NCI-H2107 treated with DMSO at 0.1 percent for 48 hours (cell line): ENCODE results near the gene PDE4B.

Experiments
- DNase-seq: peaks from one replicate; lab custom pipeline; 2025; ENCODE audit not compliant: unreplicated experiment; lab: John Stamatoyannopoulos, UW

Gene PDE4B

GRCh38 chr1:65880611-65881010 lies 87.9 kb downstream of the PDE4B start:
- no peak for DNase-seq

- no peak for DNase-seq
Measured at GRCh38 chr1:65881067-65881594, 88.4 kb downstream of the PDE4B start.

DNA sequence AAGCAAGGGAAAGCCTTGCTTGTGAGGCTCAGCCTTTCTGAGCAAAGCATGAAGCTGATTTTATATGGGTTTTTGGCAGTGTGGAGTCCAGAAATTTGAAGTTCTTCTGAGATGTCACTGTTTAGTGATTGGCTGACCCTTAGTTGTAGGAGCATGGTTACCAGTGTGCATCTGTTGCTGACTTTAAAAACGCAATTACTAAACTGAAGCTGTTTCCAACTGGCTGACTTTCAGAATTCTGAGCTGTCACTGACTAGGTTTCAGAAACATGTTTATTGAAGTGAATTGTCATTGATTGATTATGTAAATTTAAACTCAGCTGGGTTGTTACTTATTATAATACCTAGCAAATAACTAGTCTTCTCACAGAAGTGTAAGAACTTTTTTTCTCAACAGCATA lies 89.4 kb downstream of the PDE4B start:
- DNase-seq = no peak

DNA sequence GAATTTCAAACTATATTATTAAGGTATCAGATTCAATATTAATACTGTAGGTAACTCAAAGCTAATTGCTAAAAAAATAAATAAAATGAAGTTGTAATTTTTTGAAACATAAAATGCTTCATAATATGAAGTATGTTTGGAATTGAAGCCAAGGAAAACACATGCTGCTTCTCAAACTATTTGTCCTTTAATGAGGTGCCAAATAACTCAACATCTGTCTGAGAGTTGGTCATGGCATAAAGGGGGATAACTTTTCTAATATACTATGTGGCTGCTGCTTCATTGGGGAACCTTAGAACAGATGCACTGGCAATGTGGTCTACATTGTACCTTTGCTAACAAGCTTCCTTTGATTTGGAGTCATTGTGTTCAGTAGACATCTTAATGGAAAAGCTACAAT lies 96.7 kb downstream of the PDE4B start:
- DNase-seq = no peak

DNA sequence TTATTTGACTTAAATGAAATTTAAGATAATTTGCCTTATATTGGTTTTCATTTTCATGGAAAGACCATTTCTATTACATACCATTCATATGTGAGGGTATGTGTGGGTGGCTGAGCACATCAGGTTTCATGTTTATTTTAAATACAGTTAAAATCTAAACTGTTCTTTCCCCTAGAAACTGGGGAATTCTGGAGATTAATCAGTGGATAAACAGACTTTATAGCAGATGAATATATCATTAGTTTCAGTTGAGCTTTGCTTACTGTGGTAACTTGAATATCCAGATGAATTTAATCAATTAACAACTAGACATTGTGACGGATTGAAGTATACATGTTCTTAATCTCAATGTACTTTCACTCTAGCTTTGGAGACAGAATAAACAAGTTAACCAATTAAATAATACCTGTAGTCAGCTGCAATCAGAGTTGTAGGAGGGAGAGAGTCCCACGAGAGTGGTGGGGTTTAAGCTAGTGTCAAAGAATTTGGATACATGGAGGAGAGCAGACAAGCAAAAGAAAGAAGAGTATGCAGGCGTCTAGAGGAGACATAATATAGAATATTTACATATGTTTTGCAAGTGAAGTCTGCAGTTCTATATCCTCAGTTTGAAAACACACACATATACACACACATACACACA lies 97.6 kb downstream of the PDE4B start:
- no peak for DNase-seq

DNA sequence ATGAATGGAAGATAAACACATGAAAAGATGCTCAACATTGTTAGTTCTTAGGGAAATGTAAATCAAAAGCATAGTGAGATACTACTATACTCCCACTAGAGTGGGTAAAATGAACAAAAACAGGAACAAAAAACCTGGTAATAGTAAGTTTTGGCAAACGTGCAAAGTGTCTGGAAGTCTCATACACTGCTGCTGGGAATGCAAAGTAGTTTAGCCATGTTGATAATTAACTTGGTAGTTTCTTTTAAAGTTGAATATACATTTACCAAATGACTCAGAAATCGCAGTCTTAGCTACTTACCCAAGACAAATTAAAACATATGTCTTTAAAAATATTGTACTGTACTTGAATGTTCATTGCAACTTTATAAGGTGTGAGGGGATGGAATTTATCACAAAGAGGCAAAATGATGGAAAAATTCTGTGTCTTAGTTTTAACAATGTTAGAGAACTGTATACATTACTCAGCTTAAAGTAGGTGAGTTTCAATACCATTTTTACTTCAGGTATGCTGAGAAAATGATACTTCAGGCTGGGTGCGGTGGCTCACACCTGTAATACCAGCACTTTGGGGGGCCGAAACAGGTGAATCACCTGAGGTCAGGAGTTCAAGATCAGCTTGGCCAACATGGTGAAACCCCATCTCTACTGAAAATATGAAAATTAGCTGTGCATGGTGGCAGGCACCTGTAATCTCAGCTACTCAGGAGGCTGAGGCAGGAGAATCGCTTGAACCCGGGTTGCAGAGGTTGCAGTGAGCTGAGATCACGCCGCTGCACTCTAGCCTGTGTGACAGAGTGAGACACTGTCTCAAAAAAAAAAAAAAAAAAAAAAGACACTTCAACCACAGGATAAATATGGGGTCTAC lies 102.3 kb downstream of the PDE4B start:
- no peak for DNase-seq

- DNase-seq = no peak
Measured at GRCh38 chr1:65896721-65897120, 104.0 kb downstream of the PDE4B start.

GRCh38 chr1:65897485-65897884 lies 104.8 kb downstream of the PDE4B start:
- no peak for DNase-seq

- DNase-seq = no peak
Measured at GRCh38 chr1:65904681-65905083, 112.0 kb downstream of the PDE4B start.

GRCh38 chr1:65910432-65910831 lies 117.7 kb downstream of the PDE4B start:
- DNase-seq = no peak

GRCh38 chr1:65911679-65912078 lies 119.0 kb downstream of the PDE4B start:
- DNase-seq = no peak

- no peak for DNase-seq
Measured at GRCh38 chr1:65918564-65918963, 125.9 kb downstream of the PDE4B start.

- DNase-seq = no peak
Measured at GRCh38 chr1:65921446-65921845, 128.8 kb downstream of the PDE4B start.

GRCh38 chr1:65924471-65924870 lies 131.8 kb downstream of the PDE4B start:
- DNase-seq = no peak

- no peak for DNase-seq
Measured at GRCh38 chr1:65938506-65938905, 145.8 kb downstream of the PDE4B start.

- no peak for DNase-seq
Measured at GRCh38 chr1:65939191-65939590, 146.5 kb downstream of the PDE4B start.

- DNase-seq = no peak
Measured at GRCh38 chr1:65939636-65940035, 146.9 kb downstream of the PDE4B start.

DNA sequence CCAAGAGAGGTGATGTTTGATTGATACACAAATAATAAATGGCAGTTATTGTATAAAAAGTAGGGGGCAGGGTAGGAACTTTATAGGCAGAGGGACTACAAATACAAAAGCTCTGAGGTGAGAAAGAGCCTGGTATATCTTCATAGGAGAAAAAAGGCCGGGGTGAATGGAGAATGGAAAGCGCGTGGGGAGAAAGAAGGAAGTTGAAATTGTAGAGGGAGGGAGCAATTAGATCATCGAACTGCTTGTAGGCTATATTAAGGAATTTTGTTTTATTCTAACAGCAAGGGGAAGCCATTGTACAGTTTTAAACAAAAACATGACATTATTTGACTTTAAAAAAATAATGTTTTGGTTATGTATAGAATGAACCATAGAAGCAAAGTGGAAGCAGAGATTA lies 147.4 kb downstream of the PDE4B start:
- no peak for DNase-seq

DNA sequence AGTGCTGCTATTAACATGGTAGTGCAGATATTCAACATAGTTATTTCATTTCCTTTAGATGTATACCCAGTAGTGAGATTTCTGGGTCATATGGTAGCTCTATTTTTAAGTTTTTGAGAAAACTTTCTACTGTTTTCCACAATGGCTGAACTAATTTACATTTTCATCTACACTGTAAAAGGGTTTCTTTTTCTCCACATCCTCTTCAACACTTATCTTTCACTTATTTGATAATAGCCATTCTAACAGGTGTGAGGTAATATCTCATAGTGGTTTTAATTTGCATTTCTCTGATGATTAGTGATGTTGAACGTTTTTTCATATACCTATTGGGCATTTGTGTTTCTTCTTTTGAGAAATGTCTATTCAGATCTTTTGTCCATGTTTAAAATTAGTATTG lies 149.8 kb downstream of the PDE4B start:
- DNase-seq = no peak

- DNase-seq = no peak
Measured at GRCh38 chr1:65946376-65946775, 153.7 kb downstream of the PDE4B start.

- no peak for DNase-seq
Measured at GRCh38 chr1:65946960-65947359, 154.3 kb downstream of the PDE4B start.

DNA sequence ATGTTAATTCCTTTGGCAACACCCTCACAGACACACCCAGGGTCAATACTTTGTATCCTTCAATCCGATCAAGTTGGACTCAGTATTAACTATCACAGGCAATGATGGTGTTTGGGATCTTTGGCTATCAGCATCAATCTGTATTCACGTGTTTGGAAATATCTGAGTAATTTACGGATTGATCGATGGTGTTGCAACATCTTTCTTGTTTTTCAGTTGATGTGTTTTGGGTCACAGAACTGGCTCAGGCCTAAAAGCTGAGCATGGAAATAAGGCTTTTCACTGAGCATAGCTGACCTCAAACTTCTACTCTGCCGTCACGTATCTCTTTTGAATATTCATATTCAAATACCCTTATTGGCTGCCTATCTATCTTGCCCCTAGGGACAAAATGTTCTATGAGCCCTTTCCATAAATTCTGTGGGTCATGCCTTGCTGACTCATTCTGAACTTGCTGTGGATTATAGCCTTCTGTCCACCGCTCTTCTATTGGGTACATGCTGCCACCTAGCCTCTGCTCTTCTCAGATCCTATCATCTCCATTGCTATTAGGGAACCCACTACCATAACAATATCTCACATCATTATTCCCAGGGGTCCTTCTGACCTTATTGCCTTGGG lies 156.0 kb downstream of the PDE4B start:
- DNase-seq = no peak
